GM19240 (cell line): ENCODE results near the gene PINLYP.

Source experiments
- DNase-seq: peaks from one replicate; pipeline ENCODE4 v3.0.0; 2011; ENCODE audit warnings: low spot score; ENCODE audit not compliant: insufficient read length

PINLYP gene

GRCh38 chr19:43605875-43606568 is 30.4 kb downstream of the PINLYP start:
- DNase-seq, result no peak

GRCh38 chr19:43606569-43607229 is 31.1 kb downstream of the PINLYP start:
- DNase-seq, result no peak

DNA sequence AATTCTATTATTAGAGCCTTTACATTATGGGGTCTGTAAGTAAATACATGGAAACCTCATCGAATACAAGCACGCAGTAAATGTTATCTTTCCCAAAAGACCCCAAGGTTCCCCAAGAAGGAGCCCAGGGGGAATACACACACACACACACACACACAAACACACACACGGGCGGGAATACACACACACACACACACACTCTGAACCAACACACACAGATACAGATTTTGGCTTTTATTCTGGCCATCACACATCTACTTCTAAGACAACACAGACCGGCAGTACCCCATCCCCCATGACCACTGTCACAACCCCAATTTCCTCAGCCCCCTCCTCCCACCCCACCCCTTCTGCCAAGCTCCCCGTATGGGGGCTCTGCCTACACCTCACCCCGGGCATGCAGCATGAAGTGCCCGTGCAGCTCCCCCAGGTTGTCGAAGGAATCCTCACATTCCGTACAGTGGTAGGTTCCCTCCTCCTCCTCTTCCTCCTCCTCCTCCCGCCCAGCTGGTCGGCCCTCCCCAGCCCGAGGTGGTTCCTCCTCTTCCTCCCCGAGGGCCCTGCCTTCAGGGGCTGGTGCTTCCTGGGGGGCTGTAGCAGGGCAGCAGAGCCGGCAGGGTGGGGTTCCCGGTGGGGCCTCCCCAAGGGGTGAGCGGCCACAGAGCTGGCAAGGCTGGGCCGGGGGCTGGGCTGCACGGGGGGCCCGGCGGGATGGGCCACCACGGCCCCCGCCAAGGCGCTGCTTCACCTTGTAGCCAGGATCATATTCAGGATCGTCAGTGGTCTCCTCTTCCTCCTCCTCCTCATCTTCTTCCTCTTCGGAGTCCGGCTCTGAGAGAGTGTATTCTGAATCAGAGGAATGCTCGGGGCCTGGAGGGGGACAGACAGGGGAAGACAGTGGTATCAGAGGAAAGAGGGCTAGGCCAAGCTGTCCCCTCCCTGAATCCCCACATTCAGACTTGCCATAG is 31.9 kb downstream of the PINLYP start:
- DNase-seq, result no peak

DNA sequence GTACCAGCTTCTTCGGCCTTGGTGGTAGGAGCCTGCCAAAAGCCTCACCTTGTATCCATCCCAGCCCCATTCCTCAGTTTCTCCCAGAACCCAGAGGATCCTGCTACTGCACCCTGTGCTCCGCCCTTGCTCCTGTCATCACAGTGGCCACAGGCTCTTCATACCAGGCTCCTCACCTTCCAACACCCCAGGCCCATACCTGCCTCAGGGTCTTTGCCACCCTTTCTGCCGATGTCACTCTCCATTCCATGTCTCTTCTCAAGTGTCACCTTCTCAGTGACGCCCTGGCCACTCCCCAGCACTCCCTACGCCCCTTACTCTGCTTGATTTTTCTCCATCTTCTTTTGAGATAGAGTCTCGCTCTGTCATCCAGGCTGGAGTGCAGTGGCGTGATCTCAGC is 34.3 kb downstream of the PINLYP start:
- DNase-seq, result no peak

DNA sequence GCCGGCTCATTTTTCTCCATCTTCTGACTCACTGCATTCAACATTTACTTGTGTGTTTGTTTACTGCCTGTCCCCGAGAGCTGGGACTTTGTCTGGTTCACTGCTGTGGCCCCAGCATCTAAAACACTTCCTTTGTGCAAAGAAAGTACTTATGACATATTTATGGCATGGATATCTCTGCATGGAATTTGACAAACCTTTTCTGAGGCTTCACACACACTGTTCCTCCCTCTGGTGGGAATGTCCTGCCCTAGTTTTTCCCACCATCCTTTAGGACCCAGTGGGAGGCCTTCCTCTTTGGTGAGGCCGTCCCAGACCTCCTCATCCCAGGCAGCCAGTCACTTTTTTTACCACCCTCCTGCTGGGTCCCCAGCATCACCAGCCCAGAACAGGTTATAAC is 34.9 kb downstream of the PINLYP start:
- no peak for DNase-seq

GRCh38 chr19:43611788-43612187 is 36.2 kb downstream of the PINLYP start, which contains the start of gene SRRM5:
Gene SRRM5, plus strand, starts transcription at chr19:43612088. Its CDS starts 34 bp downstream, at chr19:43612122.
- DNase-seq, result no peak

DNA sequence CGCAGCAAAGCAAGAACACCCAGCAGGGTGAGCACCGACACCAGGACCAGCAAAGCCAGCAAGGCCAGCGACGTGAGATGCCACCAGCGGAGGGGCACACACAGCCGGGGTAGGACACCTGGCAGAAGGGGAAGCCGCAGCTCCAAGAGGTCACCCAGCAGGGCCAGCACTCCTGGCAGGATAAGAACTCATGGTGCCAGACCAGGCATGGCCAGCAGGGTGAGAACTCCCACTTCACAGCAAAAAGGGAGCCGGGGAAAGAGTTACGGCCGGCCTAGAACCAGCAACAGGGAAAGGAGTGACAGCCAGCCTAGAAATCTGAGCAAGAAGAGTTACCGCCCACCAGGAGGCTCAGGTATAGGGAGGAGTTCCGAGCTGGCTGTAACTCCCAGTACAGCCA is 36.8 kb downstream of the PINLYP start:
- DNase-seq, result no peak

DNA sequence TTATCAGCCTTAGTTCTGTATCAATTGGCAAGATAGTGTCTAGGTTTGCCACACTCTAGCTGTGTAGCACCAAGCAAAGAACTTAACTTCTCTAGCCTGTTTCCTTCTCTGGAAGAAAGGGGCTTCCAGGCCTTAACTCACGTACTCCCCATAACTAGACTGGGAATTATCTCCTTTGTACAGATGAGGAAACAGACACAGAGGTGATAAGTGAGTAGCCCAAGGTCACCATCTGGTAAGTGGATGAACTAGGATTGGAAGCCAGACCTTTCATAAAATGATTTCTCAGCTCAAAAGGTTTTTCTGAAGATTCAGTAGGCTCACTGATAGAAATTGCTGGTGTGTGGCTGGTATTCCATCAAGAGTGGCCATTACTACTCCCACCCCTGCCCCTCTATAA is 40.7 kb downstream of the PINLYP start:
- DNase-seq, result no peak

- DNase-seq, result no peak
Measured at GRCh38 chr19:43616954-43617353, 41.4 kb downstream of the PINLYP start.

GRCh38 chr19:43618921-43619261 is 43.3 kb downstream of the PINLYP start:
- peak; percentile 59 for DNase-seq

DNA sequence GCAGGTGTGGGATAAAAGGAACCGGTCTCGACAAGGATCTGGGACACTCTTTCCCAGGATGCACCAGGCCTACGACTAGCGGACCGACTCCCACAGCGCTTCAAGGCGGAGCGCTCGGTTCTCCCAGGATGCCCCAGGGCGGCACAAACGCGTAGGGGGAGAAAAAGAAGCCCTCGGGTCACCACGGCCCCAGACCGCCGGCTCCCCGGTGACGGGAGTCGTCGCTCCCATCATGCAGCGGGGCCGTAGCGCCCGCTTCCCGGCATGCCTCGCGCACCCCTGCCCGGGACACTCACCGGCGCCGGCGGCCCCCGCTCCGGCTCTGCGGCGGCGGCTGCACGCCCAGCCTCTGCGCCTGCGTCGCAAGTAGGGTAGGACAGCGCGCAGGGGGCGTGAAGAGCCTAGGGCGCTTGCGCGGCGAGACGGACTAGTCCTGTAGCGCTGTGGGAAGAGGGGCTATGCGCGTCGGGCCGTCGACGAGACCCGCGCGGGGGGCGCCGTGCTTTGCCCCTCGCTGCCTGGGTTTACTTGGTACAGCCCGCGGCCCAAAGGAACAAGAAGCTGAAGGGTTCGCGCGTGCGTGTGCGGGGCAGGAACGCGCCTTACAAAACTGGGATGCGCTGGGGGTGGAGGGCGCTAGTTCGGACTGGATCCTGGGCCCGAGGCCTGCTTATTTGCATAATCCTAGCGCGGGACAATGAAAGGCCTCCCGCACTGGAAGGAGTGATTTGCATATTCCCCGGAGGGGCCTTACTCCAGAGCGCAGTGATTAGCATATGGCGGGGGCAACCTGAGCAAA is 43.9 kb downstream of the PINLYP start, which contains the start of gene ZNF428:
Gene ZNF428, minus strand, starts transcription at position 368 of the 799 bp plus-strand sequence. CDS start 5,325 bp downstream, outside the sequence.
- DNase-seq, result peak; percentile 91

DNA sequence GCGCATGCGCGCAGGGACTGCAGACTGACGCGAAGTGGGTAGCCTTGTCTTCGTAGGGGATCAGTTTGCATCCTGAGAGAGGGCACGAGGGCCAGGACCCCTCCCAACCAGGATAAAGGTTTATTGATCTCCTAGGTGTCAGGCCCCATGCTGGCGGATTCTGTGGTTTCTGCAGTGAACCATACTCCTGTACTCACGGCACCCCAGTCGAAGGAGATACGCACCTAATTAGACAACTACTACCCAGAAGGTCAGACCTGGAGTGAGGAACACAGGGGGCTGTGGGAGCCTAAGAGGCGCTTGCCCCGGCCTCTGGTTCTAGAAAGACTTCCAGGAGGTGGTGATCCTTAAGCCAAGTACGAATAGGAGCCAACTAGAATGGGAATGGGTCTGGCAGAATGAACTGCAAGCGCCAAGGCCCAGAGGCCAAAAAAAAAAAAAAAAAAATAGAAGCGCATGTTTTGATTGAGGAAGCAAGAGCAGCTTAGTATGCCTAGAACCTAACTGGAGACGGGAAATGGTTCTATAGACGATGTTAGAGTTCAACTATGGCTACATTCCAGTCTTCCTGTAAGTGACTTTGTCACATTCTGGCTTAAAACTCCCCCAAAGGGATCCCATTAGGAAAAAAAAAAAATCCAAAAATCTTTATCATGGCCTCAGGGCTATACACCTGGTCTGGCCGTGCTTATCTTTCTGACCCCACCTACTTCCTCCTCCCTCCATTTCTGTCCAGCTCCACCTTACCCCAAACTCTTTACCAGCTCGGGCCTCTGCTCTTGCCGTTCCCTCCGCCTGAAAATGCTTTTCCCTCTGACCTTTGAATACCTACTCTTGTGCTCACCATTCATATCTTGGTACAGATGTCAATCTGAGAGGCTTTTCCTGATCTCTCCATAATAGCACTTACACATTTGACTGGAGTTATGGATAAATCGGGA is 44.7 kb downstream of the PINLYP start:
- no peak for DNase-seq

DNA sequence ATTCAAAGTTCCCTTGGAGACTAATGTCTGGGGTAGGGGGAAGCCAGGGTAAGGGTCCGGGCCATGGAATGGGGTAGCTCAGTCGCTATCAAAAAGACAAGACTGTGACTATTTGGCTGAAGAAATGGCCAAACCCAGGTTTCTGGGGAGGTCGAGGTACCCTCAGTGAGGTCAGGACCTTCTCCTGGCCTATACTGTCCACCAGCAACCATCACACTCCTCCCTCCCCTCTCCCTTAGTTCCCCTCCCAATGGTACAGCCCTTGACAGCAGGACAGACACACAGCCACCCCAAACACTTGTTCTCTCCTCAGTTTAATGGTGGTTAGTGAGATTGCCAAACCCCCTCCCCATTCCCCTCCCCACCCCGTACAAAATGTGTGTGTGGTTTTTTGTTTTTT is 46.5 kb downstream of the PINLYP start:
- no peak for DNase-seq

DNA sequence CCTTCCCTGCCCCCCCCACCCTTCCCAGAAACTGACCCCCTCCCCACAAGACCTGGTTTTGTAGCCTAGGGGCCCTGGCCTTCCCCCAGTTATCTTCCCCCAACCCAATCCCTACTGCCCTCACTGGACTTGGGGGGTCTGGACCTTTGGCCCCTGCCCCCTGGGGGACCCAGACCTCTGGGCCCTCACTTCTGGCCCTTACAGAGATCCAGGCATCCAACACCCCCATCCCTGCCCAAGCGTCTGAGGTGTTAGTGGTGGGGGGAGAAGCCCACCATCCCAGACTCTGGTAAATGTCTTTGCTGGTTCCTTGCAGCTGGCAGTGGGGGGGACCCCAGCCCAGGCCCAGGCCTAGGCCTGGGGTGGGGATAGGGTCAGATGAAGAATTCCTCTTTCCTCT is 47.4 kb downstream of the PINLYP start:
- DNase-seq, result no peak

DNA sequence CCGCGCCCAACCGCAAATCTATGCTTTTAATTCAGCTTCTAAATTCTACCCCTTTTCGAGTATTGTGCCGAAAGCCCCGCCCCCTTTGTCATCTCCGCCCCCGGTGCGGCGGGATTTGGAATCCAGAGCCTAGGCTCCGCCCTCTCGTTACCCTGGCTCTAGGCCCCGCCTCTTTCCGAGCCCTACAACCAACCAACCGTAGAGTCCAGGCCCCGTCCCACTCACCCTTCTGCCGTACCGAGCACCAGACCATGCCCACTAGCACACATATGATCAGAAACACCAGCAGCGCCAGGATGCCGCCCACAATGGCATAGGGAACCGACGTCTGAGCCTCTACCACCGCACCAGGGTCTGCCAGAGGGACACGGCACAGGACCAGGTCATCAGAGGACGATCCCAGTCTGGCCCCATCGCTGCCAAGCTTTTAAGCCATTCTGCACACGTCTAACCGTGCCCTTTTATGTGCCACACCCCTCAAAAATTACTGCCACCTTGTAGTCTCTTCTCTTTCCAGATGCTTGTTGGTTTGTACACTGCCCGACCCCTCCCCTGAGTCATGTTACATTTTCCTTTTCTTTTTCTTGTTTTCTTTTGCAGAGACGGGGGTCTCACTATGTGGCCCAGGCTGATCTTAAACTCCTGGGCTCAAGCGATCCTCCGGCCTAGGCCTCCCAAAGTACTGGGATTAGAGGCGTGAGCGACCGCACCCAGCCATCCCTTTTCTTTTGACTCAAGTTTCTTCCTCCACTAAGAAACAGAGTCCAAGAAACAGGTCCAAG is 48.5 kb downstream of the PINLYP start:
- DNase-seq, result no peak

GRCh38 chr19:43624933-43625332 is 49.3 kb downstream of the PINLYP start:
- no peak for DNase-seq

- DNase-seq, result no peak
Measured at GRCh38 chr19:43625918-43626579, 50.4 kb downstream of the PINLYP start.

DNA sequence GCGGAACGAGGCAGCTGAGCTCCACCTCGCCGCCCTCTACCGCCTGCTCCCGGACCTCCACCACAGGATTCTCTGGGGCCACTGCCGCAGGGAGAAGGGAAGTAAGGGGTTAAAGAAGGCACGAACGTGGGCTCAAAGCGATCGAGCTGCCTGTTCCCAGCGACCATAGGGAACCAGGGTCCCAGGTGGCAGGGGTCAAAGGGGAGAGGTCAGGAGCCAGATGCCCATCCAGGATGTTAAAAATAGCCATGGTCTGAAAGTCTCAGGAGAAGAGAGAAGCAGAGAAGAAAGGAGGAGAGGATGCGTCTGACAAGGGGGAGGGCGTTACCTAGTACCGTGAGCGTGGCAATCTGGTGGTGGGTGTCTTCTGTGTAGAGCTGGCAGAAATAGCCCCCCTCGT is 51.2 kb downstream of the PINLYP start:
- DNase-seq, result no peak
